ENCODE measurements around the gene AKAP12.

AKAP12 gene

DNA sequence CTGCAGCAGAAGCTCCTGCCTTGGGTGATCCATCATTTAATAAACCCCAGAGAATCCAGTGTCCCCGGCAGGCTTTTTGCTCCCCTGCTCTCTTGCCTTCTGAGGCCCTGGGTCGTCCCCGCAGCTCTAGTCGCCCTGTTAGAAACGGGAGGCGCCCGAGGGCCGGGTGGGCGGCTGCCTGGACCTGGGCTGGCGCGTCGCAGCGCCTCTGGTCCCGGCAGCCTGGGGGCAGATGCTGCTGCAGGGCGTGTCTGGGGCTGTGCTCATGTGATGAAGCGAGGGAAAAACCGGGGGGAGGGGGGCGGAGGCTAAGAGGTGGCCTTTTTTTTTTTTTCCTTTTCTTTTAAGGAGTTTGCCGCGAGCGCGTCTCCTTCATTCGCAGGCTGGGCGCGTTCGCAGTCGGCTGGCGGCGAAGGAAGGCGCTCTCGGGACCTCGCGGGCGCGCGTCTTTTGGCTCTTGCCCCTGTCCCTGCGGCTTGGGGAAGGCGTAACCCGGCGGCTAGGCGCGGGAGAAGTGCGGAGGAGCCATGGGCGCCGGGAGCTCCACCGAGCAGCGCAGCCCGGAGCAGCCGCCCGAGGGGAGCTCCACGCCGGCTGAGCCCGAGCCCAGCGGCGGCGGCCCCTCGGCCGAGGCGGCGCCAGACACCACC is 394 bp downstream of the AKAP12 start:
- H3K27ac ChIP-seq (ENCODE audit: low read depth, low read length, poor library complexity, severe bottlenecking) = no peak overlapping the region
- no peak overlapping the region for H3K9ac ChIP-seq (ENCODE audit: low read length)
- H3K79me2 ChIP-seq (ENCODE audit: insufficient read depth, low read length) = no peaks in the 10 kb centered on the region
- H2AFZ ChIP-seq (ENCODE audit: low read length) = no peak overlapping the region
- no peak overlapping the region for H3K4me2 ChIP-seq (ENCODE audit: low read length)
- no peaks in the 10 kb centered on the region for H3K4me1 ChIP-seq (ENCODE audit: insufficient read depth, low read length, severe bottlenecking)
- no peaks in the 10 kb centered on the region for H3K9me3 ChIP-seq (ENCODE audit: low read length)
- H3K4me3 ChIP-seq (ENCODE audit: low read depth, low read length, poor library complexity, severe bottlenecking) = no peak overlapping the region
- H3K9me2 ChIP-seq (ENCODE audit: low read depth, low read length) = no peaks in the 10 kb centered on the region
- H4K20me1 ChIP-seq (ENCODE audit: insufficient read depth, low read length) = no peaks in the 10 kb centered on the region
- no peaks in the 10 kb centered on the region for H3K27me3 ChIP-seq (ENCODE audit: insufficient read depth, low read length)
- TF ChIP-seq, protein P1, sequence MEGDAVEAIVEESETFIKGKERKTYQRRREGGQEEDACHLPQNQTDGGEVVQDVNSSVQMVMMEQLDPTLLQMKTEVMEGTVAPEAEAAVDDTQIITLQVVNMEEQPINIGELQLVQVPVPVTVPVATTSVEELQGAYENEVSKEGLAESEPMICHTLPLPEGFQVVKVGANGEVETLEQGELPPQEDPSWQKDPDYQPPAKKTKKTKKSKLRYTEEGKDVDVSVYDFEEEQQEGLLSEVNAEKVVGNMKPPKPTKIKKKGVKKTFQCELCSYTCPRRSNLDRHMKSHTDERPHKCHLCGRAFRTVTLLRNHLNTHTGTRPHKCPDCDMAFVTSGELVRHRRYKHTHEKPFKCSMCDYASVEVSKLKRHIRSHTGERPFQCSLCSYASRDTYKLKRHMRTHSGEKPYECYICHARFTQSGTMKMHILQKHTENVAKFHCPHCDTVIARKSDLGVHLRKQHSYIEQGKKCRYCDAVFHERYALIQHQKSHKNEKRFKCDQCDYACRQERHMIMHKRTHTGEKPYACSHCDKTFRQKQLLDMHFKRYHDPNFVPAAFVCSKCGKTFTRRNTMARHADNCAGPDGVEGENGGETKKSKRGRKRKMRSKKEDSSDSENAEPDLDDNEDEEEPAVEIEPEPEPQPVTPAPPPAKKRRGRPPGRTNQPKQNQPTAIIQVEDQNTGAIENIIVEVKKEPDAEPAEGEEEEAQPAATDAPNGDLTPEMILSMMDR (IDR thresholded peaks at IDR 0.05; ENCODE audit: low read length) = no peak
- no peak for TF ChIP-seq EZH2 (IDR thresholded peaks at IDR 0.05; ENCODE audit: borderline replicate concordance, low read length)
- H3K36me3 ChIP-seq (ENCODE audit: insufficient read depth, low read length) = no peaks in the 10 kb centered on the region
- H3F3A ChIP-seq (ENCODE audit: insufficient read depth, low read length) = no peaks in the 10 kb centered on the region

DNA sequence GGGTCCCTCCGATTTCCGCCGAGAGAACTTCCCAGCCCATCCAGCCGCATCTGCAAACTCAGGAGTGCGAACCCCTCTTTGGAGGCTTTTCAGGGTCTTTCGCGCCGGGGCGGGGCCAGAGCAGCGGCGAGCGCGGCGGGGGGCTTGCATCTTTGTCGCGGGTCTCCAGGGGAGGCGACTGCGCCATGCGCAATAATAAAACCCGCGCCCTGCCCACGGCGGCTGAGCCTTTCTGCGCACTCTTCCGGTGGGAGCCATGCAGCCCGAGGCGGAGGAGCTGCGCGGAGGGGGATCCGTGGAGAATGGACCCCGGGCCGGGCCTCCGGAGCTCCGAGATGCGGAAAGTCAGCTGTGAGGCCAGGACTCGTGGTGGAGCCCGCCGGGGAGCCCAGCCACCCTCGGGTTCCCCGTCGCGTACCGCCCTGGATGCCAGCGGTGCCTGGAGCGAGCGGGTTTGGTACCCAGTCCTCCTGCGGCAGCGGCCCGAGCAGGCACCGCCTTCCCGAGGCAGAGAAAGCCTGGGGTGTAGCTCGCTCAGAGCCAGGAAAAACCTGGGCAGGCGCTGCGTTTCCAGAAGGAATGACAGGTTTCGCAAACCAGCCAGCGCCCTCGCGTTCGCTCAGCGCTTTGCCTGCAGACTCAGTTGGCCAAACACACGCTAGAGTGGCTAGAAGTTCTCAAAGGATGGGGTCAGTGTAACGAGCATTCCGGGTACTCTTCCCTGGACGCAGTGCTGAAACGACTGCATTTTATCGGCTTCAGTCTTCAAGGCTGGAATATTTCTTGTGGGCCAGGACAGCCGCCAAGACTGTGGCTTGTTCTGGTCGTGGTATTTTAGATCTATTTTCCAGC is 1.2 kb downstream of the AKAP12 start:
- Histone ChIP-seq H3K27me3 (ENCODE audit: insufficient read depth, low read length) (no peaks in the 10 kb centered on the region), H3K4me2 (ENCODE audit: low read length) (no peak overlapping the region), H3K9ac (ENCODE audit: low read length) (no peak overlapping the region), H3K9me2 (ENCODE audit: low read depth, low read length) (no peaks in the 10 kb centered on the region), H3K27ac (ENCODE audit: low read depth, low read length, poor library complexity, severe bottlenecking) (no peak overlapping the region), H3K9me3 (ENCODE audit: low read length) (no peaks in the 10 kb centered on the region), H3K4me1 (ENCODE audit: insufficient read depth, low read length, severe bottlenecking) (no peaks in the 10 kb centered on the region), H4K20me1 (ENCODE audit: insufficient read depth, low read length) (no peaks in the 10 kb centered on the region), H2AFZ (ENCODE audit: low read length) (no peak overlapping the region), H3K4me3 (ENCODE audit: low read depth, low read length, poor library complexity, severe bottlenecking) (no peak overlapping the region), H3K79me2 (ENCODE audit: insufficient read depth, low read length) (no peaks in the 10 kb centered on the region), H3F3A (ENCODE audit: insufficient read depth, low read length) (no peaks in the 10 kb centered on the region), H3K36me3 (ENCODE audit: insufficient read depth, low read length) (no peaks in the 10 kb centered on the region)
- TF ChIP-seq EZH2 (IDR thresholded peaks at IDR 0.05; ENCODE audit: borderline replicate concordance, low read length) = no peak
- TF ChIP-seq, protein P1 (IDR thresholded peaks at IDR 0.05; ENCODE audit: low read length) = no peak

DNA sequence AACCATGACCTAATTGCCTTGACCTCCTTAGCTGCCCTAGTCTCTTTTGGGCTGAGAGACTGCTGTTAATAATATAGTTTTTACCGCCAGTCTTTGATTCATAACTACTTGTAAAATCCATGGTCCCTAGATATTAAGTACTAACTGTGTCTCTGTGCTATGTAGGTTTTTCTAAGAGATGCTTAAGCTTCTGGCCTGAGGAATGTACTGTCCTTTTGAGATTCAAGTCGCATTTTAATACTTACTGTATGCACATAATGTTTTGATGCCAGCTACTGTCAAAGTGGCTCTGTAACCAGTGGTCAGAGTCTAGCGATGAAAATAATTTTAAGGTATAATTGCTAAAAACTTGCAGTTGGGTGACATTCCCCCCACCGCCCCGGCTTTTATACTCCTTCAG is 2.1 kb downstream of the AKAP12 start:
- Histone ChIP-seq H3K79me2 (ENCODE audit: insufficient read depth, low read length) (no peaks in the 10 kb centered on the region), H3K36me3 (ENCODE audit: insufficient read depth, low read length) (no peaks in the 10 kb centered on the region), H3K4me1 (ENCODE audit: insufficient read depth, low read length, severe bottlenecking) (no peaks in the 10 kb centered on the region), H4K20me1 (ENCODE audit: insufficient read depth, low read length) (no peaks in the 10 kb centered on the region), H3K4me2 (ENCODE audit: low read length) (no peak overlapping the region), H3K9me3 (ENCODE audit: low read length) (no peaks in the 10 kb centered on the region), H3K27me3 (ENCODE audit: insufficient read depth, low read length) (no peaks in the 10 kb centered on the region), H3F3A (ENCODE audit: insufficient read depth, low read length) (no peaks in the 10 kb centered on the region), H3K9me2 (ENCODE audit: low read depth, low read length) (no peaks in the 10 kb centered on the region), H3K27ac (ENCODE audit: low read depth, low read length, poor library complexity, severe bottlenecking) (no peak overlapping the region), H2AFZ (ENCODE audit: low read length) (no peak overlapping the region), H3K4me3 (ENCODE audit: low read depth, low read length, poor library complexity, severe bottlenecking) (no peak overlapping the region), H3K9ac (ENCODE audit: low read length) (no peak overlapping the region)
- TF ChIP-seq EZH2 (IDR thresholded peaks at IDR 0.05; ENCODE audit: borderline replicate concordance, low read length) = no peak
- TF ChIP-seq, protein P1 (IDR thresholded peaks at IDR 0.05; ENCODE audit: low read length) = no peak

Data from OCI-LY1 (cell line).